Activated T-helper 1 cell treated with Interleukin-2 at 50 U/mL for 16 hours (primary cell): ENCODE measurements around the gene ATF6B.
A peak's percentile ranks its signal among the peaks of the same experiment; 100 is the strongest.

Source experiments
- DNase-seq: peaks from one replicate; pipeline ENCODE4 v3.0.0-alpha.2; 2020; ENCODE audit warnings: low read depth

The ATF6B gene

GRCh38 chr6:32131439-32131948 is 3.4 kb upstream of the ATF6B start:
- no peak for DNase-seq

- no peak for DNase-seq
These were observed 1.4 kb upstream of the ATF6B start for GRCh38 chr6:32129297-32130088.

GRCh38 chr6:32128751-32129296 is 778 bp upstream of the ATF6B start:
- no peak for DNase-seq

- DNase-seq, result no peak
These were observed 683 bp downstream of the ATF6B start for GRCh38 chr6:32127409-32127716.

GRCh38 chr6:32126880-32127279 is 1.2 kb downstream of the ATF6B start:
- no peak for DNase-seq

GRCh38 chr6:32123681-32124080 is 4.4 kb downstream of the ATF6B start:
- no peak for DNase-seq

GRCh38 chr6:32120573-32121059 is 7.4 kb downstream of the ATF6B start:
- DNase-seq, result no peak

GRCh38 chr6:32118782-32119628 is 9.0 kb downstream of the ATF6B start:
- peak; percentile 40 for DNase-seq

GRCh38 chr6:32117461-32117860 is 10.6 kb downstream of the ATF6B start:
- DNase-seq, result no peak

GRCh38 chr6:32116674-32117073 is 11.4 kb downstream of the ATF6B start:
- DNase-seq, result no peak

- no peak for DNase-seq
These were observed 12.4 kb downstream of the ATF6B start for GRCh38 chr6:32115623-32116022.

GRCh38 chr6:32114796-32115195 is 13.2 kb downstream of the ATF6B start:
- no peak for DNase-seq

GRCh38 chr6:32113386-32114352 is 14.4 kb downstream of the ATF6B start:
- no peak for DNase-seq

GRCh38 chr6:32112431-32112980 is 15.5 kb downstream of the ATF6B start:
- DNase-seq, result no peak

GRCh38 chr6:32111424-32112066 is 16.5 kb downstream of the ATF6B start:
- DNase-seq, result no peak

- no peak for DNase-seq
These were observed 17.4 kb downstream of the ATF6B start for GRCh38 chr6:32110632-32111031.

- DNase-seq, result no peak
These were observed 18.3 kb downstream of the ATF6B start for GRCh38 chr6:32109765-32110160.

- DNase-seq, result no peak
These were observed 18.8 kb downstream of the ATF6B start, which contains the start of gene TNXB for GRCh38 chr6:32109114-32109764. Gene TNXB (minus strand): TSS chr6:32109338. CDS start chr6:32098198, 11,140 bp downstream.

- DNase-seq, result no peak
These were observed 19.3 kb downstream of the ATF6B start for GRCh38 chr6:32108727-32109113.

GRCh38 chr6:32108094-32108627 is 19.9 kb downstream of the ATF6B start:
- no peak for DNase-seq
